IMR-90 (cell line): ENCODE results near the gene SWI5. TPM values are rescaled to one million over a fixed set of nuclear protein-coding genes. Genes with fewer than 3 reads are reported as not detected.

Source experiments
- ATAC-seq: fragments of 200-7000 bp; cut with Tn5 transposase; 2 replicates; pipeline ENCODE4 v1.9.1; 2020; ENCODE audit warnings: low read depth, mild to moderate bottlenecking, moderate library complexity
- BruUV-seq: library from RNA; stranded (reverse); fragments of 400-500 nt; replicated peaks from 2 replicates; lab custom pipeline; 2021; lab: Mats Ljungman, UMichigan
- CTCF ChIA-PET: fragments of 300-600 bp; formaldehyde crosslinking; extraction: SDS; loops from one replicate; lab custom pipeline; 2021; ENCODE audit warnings: antibody characterized with exemption; lab: Yijun Ruan, JAX
- POLR2A ChIA-PET: fragments of 300-600 bp; sonication (Branson Sonifier 250); formaldehyde crosslinking; loops from one replicate; lab custom pipeline; 2022; ENCODE audit warnings: antibody characterized with exemption; ENCODE audit not compliant: unreplicated experiment; lab: Charles Lee
- DNase-seq: peaks from one replicate; pipeline ENCODE4 v3.0.0; 2013
- H2AFZ ChIP-seq: replicated peaks from 2 replicates; pipeline ENCODE3; 2013; ENCODE audit warnings: low read length, mild to moderate bottlenecking; ENCODE audit not compliant: poor library complexity
- H2AK5ac ChIP-seq: 2 replicates; pipeline ENCODE4 v1.6.1; 2013; ENCODE audit warnings: low read depth, low read length, inconsistent platforms
- H2AK9ac ChIP-seq: replicated peaks from 2 replicates; pipeline ENCODE3; 2013; ENCODE audit warnings: mild to moderate bottlenecking, low read depth, low read length, moderate library complexity; ENCODE audit not compliant: poor library complexity
- H2BK120ac ChIP-seq: 2 replicates; pipeline ENCODE4 v1.6.1; 2013; ENCODE audit warnings: low read depth, low read length, inconsistent platforms
- H2BK15ac ChIP-seq: 3 replicates; pipeline ENCODE4 v1.6.1; 2013; ENCODE audit warnings: low read depth, low read length, inconsistent platforms
- H2BK20ac ChIP-seq: 2 replicates; pipeline ENCODE4 v1.6.1; 2013; ENCODE audit warnings: low read depth, mild to moderate bottlenecking, inconsistent platforms, low read length, moderate library complexity
- H2BK5ac ChIP-seq: 2 replicates; pipeline ENCODE4 v1.6.1; 2013; ENCODE audit warnings: mild to moderate bottlenecking, low read depth, low read length, inconsistent platforms; ENCODE audit not compliant: poor library complexity, severe bottlenecking
- H3K14ac ChIP-seq: replicated peaks from 2 replicates; pipeline ENCODE4 v1.6.1; 2013; ENCODE audit warnings: low read depth, low read length, inconsistent platforms
- H3K18ac ChIP-seq: 2 replicates; pipeline ENCODE4 v1.6.1; 2013; ENCODE audit warnings: low read depth, low read length, control low read depth
- H3K23ac ChIP-seq: 2 replicates; pipeline ENCODE4 v1.6.1; 2013; ENCODE audit warnings: low read depth, low read length, inconsistent platforms
- H3K27ac ChIP-seq: 2 replicates; pipeline ENCODE4 v1.5.1; 2013; ENCODE audit warnings: mild to moderate bottlenecking, control low read depth, low read length; ENCODE audit not compliant: insufficient read depth
- H3K27me3 ChIP-seq: 2 replicates; pipeline ENCODE4 v1.6.1; 2013; ENCODE audit warnings: low read length; ENCODE audit not compliant: control insufficient read depth, insufficient read depth
- H3K36me3 ChIP-seq: 2 replicates; pipeline ENCODE4 v1.6.1; 2013; ENCODE audit warnings: low read length, mixed read lengths; ENCODE audit not compliant: control insufficient read depth, insufficient read depth
- H3K4ac ChIP-seq: 2 replicates; pipeline ENCODE4 v1.6.1; 2013; ENCODE audit warnings: low read depth, low read length, inconsistent platforms
- H3K4me1 ChIP-seq: 2 replicates; pipeline ENCODE4 v1.6.1; 2013; ENCODE audit warnings: low read length, mixed read lengths; ENCODE audit not compliant: control insufficient read depth, insufficient read depth
- H3K4me2 ChIP-seq: 2 replicates; pipeline ENCODE4 v1.6.1; 2013; ENCODE audit warnings: low read depth, mild to moderate bottlenecking, control low read depth, low read length, moderate library complexity
- H3K4me3 ChIP-seq: 2 replicates; pipeline ENCODE4 v1.5.1; 2013; ENCODE audit warnings: low read depth, mild to moderate bottlenecking, control low read depth, low read length, moderate library complexity; ENCODE audit not compliant: insufficient read depth
- H3K56ac ChIP-seq: 2 replicates; pipeline ENCODE4 v1.6.1; 2013; ENCODE audit warnings: low read length, inconsistent platforms; ENCODE audit not compliant: insufficient read depth; ENCODE audit errors: extremely low read depth
- H3K79me1 ChIP-seq, 2 experiments: 2 replicates each; pipeline ENCODE4 v1.6.1; 2013; ENCODE audit warnings: low read length in 2 of 2, inconsistent platforms in 1 of 2, low read depth in 1 of 2
- H3K9ac ChIP-seq: 2 replicates; pipeline ENCODE4 v1.6.1; 2013; ENCODE audit warnings: low read depth, low read length, control low read depth
- H3K9me1 ChIP-seq: 2 replicates; pipeline ENCODE4 v1.6.1; 2013; ENCODE audit warnings: low read length, inconsistent platforms; ENCODE audit not compliant: insufficient read depth
- H3K9me3 ChIP-seq: 2 replicates; pipeline ENCODE4 v1.6.1; 2013; ENCODE audit warnings: low read length; ENCODE audit not compliant: control insufficient read depth, insufficient read depth
- H4K20me1 ChIP-seq: 2 replicates; pipeline ENCODE4 v1.6.1; 2013; ENCODE audit warnings: low read length, inconsistent platforms; ENCODE audit not compliant: insufficient read depth
- H4K5ac ChIP-seq: 2 replicates; pipeline ENCODE4 v1.6.1; 2013; ENCODE audit warnings: mild to moderate bottlenecking, low read depth, low read length, control low read depth
- H4K8ac ChIP-seq, 2 experiments: 2 replicates each; pipeline ENCODE4 v1.6.1; 2013; ENCODE audit warnings: low read depth in 2 of 2, low read length in 2 of 2, control low read depth in 1 of 2, inconsistent platforms in 1 of 2
- H4K91ac ChIP-seq: 2 replicates; pipeline ENCODE4 v1.6.1; 2013; ENCODE audit warnings: low read depth, low read length, inconsistent platforms; ENCODE audit not compliant: insufficient read depth
- BHLHE40 ChIP-seq: fragments of 150-350 bp; IDR thresholded peaks from 2 replicates; pipeline ENCODE4 v1.6.1; 2016; ENCODE audit warnings: mild to moderate bottlenecking, low read depth, low read length
- FOS ChIP-seq: fragments of 150-350 bp; IDR thresholded peaks from 2 replicates; pipeline ENCODE4 v1.6.1; 2016; ENCODE audit warnings: low read depth, low read length
- MAFK ChIP-seq: IDR thresholded peaks from 2 replicates; pipeline ENCODE4 v1.6.1; 2012; ENCODE audit warnings: low read depth, low read length, improper control_type of control experiment
- MAZ ChIP-seq: IDR thresholded peaks from 2 replicates; pipeline ENCODE4 v1.6.1; 2012; ENCODE audit warnings: low read depth, mild to moderate bottlenecking, low read length, improper control_type of control experiment, moderate library complexity, borderline replicate concordance
- MXI1 ChIP-seq: IDR thresholded peaks from 2 replicates; pipeline ENCODE4 v1.6.1; 2012; ENCODE audit warnings: low read depth, mild to moderate bottlenecking, low read length, moderate library complexity, borderline replicate concordance
- NFE2L2 ChIP-seq: fragments of 150-350 bp; IDR thresholded peaks from 2 replicates; pipeline ENCODE4 v1.6.1; 2016; ENCODE audit warnings: low read depth, mild to moderate bottlenecking, low read length
- RAD21 ChIP-seq: IDR thresholded peaks from 2 replicates; pipeline ENCODE4 v1.6.1; 2012; ENCODE audit warnings: low read length, improper control_type of control experiment
- RCOR1 ChIP-seq: IDR thresholded peaks from 2 replicates; pipeline ENCODE4 v1.6.1; 2012; ENCODE audit warnings: mild to moderate bottlenecking, low read length, improper control_type of control experiment; ENCODE audit not compliant: insufficient replicate concordance
- SMC3 ChIP-seq: fragments of 150-350 bp; IDR thresholded peaks from 2 replicates; pipeline ENCODE4 v1.6.1; 2016; ENCODE audit warnings: low read depth, mild to moderate bottlenecking, antibody characterized with exemption, low read length, moderate library complexity
- WGBS, 2 experiments: methylation state at CpG; one replicate each; pipeline versions ENCODE4 v1.1.5 to v1.1.7; 2013; ENCODE audit warnings: missing lambda C conversion rate in 2 of 2; ENCODE audit not compliant: insufficient read length in 1 of 2; ENCODE audit errors: extremely low coverage in 2 of 2; 5-methylcytosine and 5-hydroxymethylcytosine counted together
- dilution Hi-C: fragments of 300-500 bp; cut with HindIII; formaldehyde crosslinking; loops from one replicate; pipeline ENCODE4 v1.14.3; 2018; ENCODE audit warnings: low sequenced_read_pairs; ENCODE audit not compliant: unreplicated experiment
- in situ Hi-C: fragments of 300-500 bp; cut with MboI; formaldehyde crosslinking; loops from 3 replicates; pipeline ENCODE4 v1.14.3; 2019; ENCODE audit warnings: low sequenced_read_pairs, inconsistent platforms, mixed read lengths
- intact Hi-C: fragments of 100-400 bp; cut with micrococcal nuclease; formaldehyde crosslinking; loops from 2 replicates; pipeline ENCODE4 v1.10.0; 2022
- polyA plus RNA-seq, 3 experiments: library from polyadenylated mRNA; depleted of rRNA; stranded (reverse); fragments of >200 nt; gene quantifications; 2 replicates each; pipeline ENCODE4 v1.2.3, GENCODE V29; 2012; ENCODE audit warnings: low replicate concordance in 1 of 3
- total RNA-seq: library from RNA; depleted of rRNA; stranded (reverse); fragments of >200 nt; gene quantifications from 2 replicates; pipeline ENCODE4 v1.2.3, GENCODE V29; 2012

SWI5 gene
- total and polyA plus RNA-seq, 2 of the 4 experiments (the other 2 are of a cell fraction), result 38.9 to 93.5 TPM

- Histone ChIP-seq H3K4me3 (no peak overlapping the region), H2AK5ac (no peak overlapping the region), H4K20me1 (no peaks in the 10 kb centered on the region), H3K9me3 (no peaks in the 10 kb centered on the region), H3K36me3 (peaks cover 20% of the 10 kb centered on the region), H3K4me2 (no peak overlapping the region), H3K27me3 (no peaks in the 10 kb centered on the region), H2BK5ac (no peak overlapping the region), H3K9ac (no peak overlapping the region), H3K23ac (no peak overlapping the region), H2BK15ac (no peak overlapping the region), H2AFZ (no peak overlapping the region), H2BK120ac (no peak overlapping the region), H4K5ac (no peak overlapping the region), H3K79me1 (peaks cover 0 to 4% of the 10 kb centered on the region in 2 experiments; a peak in 1 of 4 replicates), H4K8ac (no peak overlapping the region), H3K9me1 (peaks cover 8% of the 10 kb centered on the region), H3K4ac (no peak overlapping the region), H3K27ac (no peak overlapping the region), H2BK20ac (no peak overlapping the region), H3K14ac (no peak overlapping the region), H3K56ac (no peak overlapping the region), H3K18ac (no peak overlapping the region), H2AK9ac (no peak overlapping the region), H3K4me1 (peaks cover 3% of the 10 kb centered on the region; the same call in 1 of the 2 replicates), H4K91ac (no peak overlapping the region)
- no peak for ATAC-seq
- BruUV-seq, result no TSS peak
- POLR2A ChIA-PET, result no interaction called here
- TF ChIP-seq SMC3 (no peak), MXI1 (no peak), RCOR1 (no peak), MAFK (no peak), NFE2L2 (no peak), RAD21 (no peak), BHLHE40 (no peak), MAZ (no peak), FOS (no peak)
- in situ Hi-C loops (no loop called here), intact Hi-C loops (no loop called here), dilution Hi-C loops (no loop called here)
- DNase-seq, result no peak
- CTCF ChIA-PET, result no interaction called here
- 40% methylated on average over 1 of the region's 7 CpGs; no CpG with 5 or more reads in 1 of the 2 experiments for WGBS, 2 experiments
Measured at GRCh38 chr9:128335161-128335560, 59.1 kb downstream of the SWI5 start.
